Activated naive CD8-positive, alpha-beta T cell treated with anti-CD3 and anti-CD28 coated beads, Interleukin-2, amount 50 U/mL, for 16 hours (primary cell): ENCODE measurements around the gene FRMD4B.
A peak's percentile ranks its signal among the peaks of the same experiment; 100 is the strongest.

ENCODE experiments used
- DNase-seq: peaks from one replicate; pipeline ENCODE4 v3.0.0-alpha.2; 2020; ENCODE audit warnings: low read depth, low spot score

FRMD4B gene

GRCh38 chr3:69204315-69204957 lies 181.5 kb downstream of the FRMD4B start:
- DNase-seq, result no peak

- DNase-seq, result no peak
These were observed 182.1 kb downstream of the FRMD4B start for GRCh38 chr3:69203631-69204314.

- no peak for DNase-seq
These were observed 184.2 kb downstream of the FRMD4B start for GRCh38 chr3:69201658-69202057.

- no peak for DNase-seq
These were observed 185.4 kb downstream of the FRMD4B start for GRCh38 chr3:69200384-69201068.

GRCh38 chr3:69199942-69200341 lies 185.9 kb downstream of the FRMD4B start:
- no peak for DNase-seq

GRCh38 chr3:69197922-69198530 lies 187.9 kb downstream of the FRMD4B start:
- DNase-seq, result peak; percentile 32

GRCh38 chr3:69197455-69197854 lies 188.4 kb downstream of the FRMD4B start:
- DNase-seq, result no peak

GRCh38 chr3:69196876-69197275 lies 189.0 kb downstream of the FRMD4B start:
- no peak for DNase-seq

GRCh38 chr3:69194431-69195165 lies 191.3 kb downstream of the FRMD4B start:
- no peak for DNase-seq

- DNase-seq, result no peak
These were observed 192.1 kb downstream of the FRMD4B start for GRCh38 chr3:69193749-69194148.

- DNase-seq, result no peak
These were observed 194.4 kb downstream of the FRMD4B start for GRCh38 chr3:69191516-69191915.

- DNase-seq, result no peak
These were observed 196.4 kb downstream of the FRMD4B start for GRCh38 chr3:69189487-69189886.

- DNase-seq, result no peak
These were observed 199.3 kb downstream of the FRMD4B start for GRCh38 chr3:69186575-69187093.

GRCh38 chr3:69182588-69183316 lies 203.1 kb downstream of the FRMD4B start:
- no peak for DNase-seq

GRCh38 chr3:69181592-69182211 lies 204.2 kb downstream of the FRMD4B start:
- no peak for DNase-seq

- DNase-seq, result no peak
These were observed 204.9 kb downstream of the FRMD4B start for GRCh38 chr3:69180869-69181591.

GRCh38 chr3:69179740-69180372 lies 206.0 kb downstream of the FRMD4B start:
- DNase-seq, result no peak

GRCh38 chr3:69178838-69179739 lies 206.8 kb downstream of the FRMD4B start:
- no peak for DNase-seq
